ENCODE results near the gene LMX1B. TPM values are rescaled to one million over a fixed set of nuclear protein-coding genes. Genes with fewer than 3 reads are reported as not detected.

LMX1B gene
- total and polyA plus RNA-seq, 2 of the 4 experiments (the other 2 are of a cell fraction), result not detected

GRCh38 chr9:126614455-126615244 is 922 bp downstream of the LMX1B start:
- H4K20me1 ChIP-seq (ENCODE audit: insufficient read depth, low read length), result peaks cover 5% of the 10 kb centered on the region; the same call in 1 of the 2 replicates
- H2AK9ac ChIP-seq (replicated peaks; ENCODE audit: low read depth, low read length, poor library complexity), result no peak overlapping the region
- POLR2A ChIA-PET (ENCODE audit: unreplicated experiment), result no interaction called here
- no peak overlapping the region for H2BK120ac ChIP-seq (ENCODE audit: low read depth, low read length)
- CTCF ChIA-PET, result interaction anchor here (0.6 kb wide), 1 partner anchor 123 kb away, joined by 3 read pairs; no protein-coding TSS in a partner anchor
- no peak overlapping the region for H2AFZ ChIP-seq (replicated peaks; ENCODE audit: low read length, poor library complexity)
- no peaks in the 10 kb centered on the region for H3K9me1 ChIP-seq (ENCODE audit: insufficient read depth, low read length)
- H3K18ac ChIP-seq (ENCODE audit: low read depth, low read length), result no peak overlapping the region
- no peak overlapping the region for H3K4me2 ChIP-seq (ENCODE audit: low read depth, low read length)
- peaks cover 96% of the 10 kb centered on the region for H3K27me3 ChIP-seq (ENCODE audit: control insufficient read depth, insufficient read depth, low read length)
- H3K56ac ChIP-seq (ENCODE audit: extremely low read depth, insufficient read depth, low read length), result no peak overlapping the region
- no peaks in the 10 kb centered on the region for H3K79me1 ChIP-seq (ENCODE audit: low read depth in 1 of 2, low read length in 2 of 2)
- no peak overlapping the region for H3K23ac ChIP-seq (ENCODE audit: low read depth, low read length)
- ATAC-seq (ENCODE audit: low read depth) (no peak), DNase-seq (no peak)
- no peaks in the 10 kb centered on the region for H3K36me3 ChIP-seq (ENCODE audit: control insufficient read depth, insufficient read depth, low read length)
- in situ Hi-C loops (cut with MboI; ENCODE audit: low sequenced_read_pairs), result loop anchor here (5.0 kb wide), 1 partner anchor 168 kb away; no protein-coding TSS in a partner anchor
- no TSS peak for BruUV-seq (replicated peaks)
- H3K14ac ChIP-seq (replicated peaks; ENCODE audit: low read depth, low read length), result no peak overlapping the region
- WGBS, 2 experiments (ENCODE audit: extremely low coverage in 2 of 2, insufficient read length in 1 of 2), result 1% methylated on average over 34 of the region's 65 CpGs; no CpG with 5 or more reads in 1 of the 2 experiments
- H2BK5ac ChIP-seq (ENCODE audit: low read depth, low read length, poor library complexity, severe bottlenecking), result no peak overlapping the region
- no peak overlapping the region for H2AK5ac ChIP-seq (ENCODE audit: low read depth, low read length)
- no peak overlapping the region for H2BK15ac ChIP-seq (ENCODE audit: low read depth, low read length)
- H3K4ac ChIP-seq (ENCODE audit: low read depth, low read length), result no peak overlapping the region
- H3K4me3 ChIP-seq (ENCODE audit: insufficient read depth, low read depth, low read length), result no peak overlapping the region
- dilution Hi-C loops (cut with HindIII; ENCODE audit: low sequenced_read_pairs, unreplicated experiment), result no loop called here
- H3K27ac ChIP-seq (ENCODE audit: insufficient read depth, low read length), result no peak overlapping the region
- no peak overlapping the region for H4K5ac ChIP-seq (ENCODE audit: low read depth, low read length)
- no peaks in the 10 kb centered on the region; the same call in 1 of the 2 replicates for H3K9me3 ChIP-seq (ENCODE audit: control insufficient read depth, insufficient read depth, low read length)
- intact Hi-C loops (cut with micrococcal nuclease), result no loop called here
- no peak overlapping the region for H4K8ac ChIP-seq (ENCODE audit: low read depth in 2 of 2, low read length in 2 of 2)
- H3K9ac ChIP-seq (ENCODE audit: low read depth, low read length), result no peak overlapping the region
- no peaks in the 10 kb centered on the region for H3K4me1 ChIP-seq (ENCODE audit: control insufficient read depth, insufficient read depth, low read length)
- H2BK20ac ChIP-seq (ENCODE audit: low read depth, low read length), result no peak overlapping the region
- no peak overlapping the region for H4K91ac ChIP-seq (ENCODE audit: insufficient read depth, low read depth, low read length)
- TF ChIP-seq SMC3 (IDR thresholded peaks at IDR 0.05; ENCODE audit: low read depth, low read length), result no peak
- no peak for TF ChIP-seq RCOR1 (IDR thresholded peaks at IDR 0.05; ENCODE audit: insufficient replicate concordance, low read length)
- no peak for TF ChIP-seq MAFK (IDR thresholded peaks at IDR 0.05; ENCODE audit: low read depth, low read length)
- no peak for TF ChIP-seq BHLHE40 (IDR thresholded peaks at IDR 0.05; ENCODE audit: low read depth, low read length)
- TF ChIP-seq CEBPB (IDR thresholded peaks at IDR 0.05; ENCODE audit: low read depth, low read length), result no peak
- TF ChIP-seq MAZ (IDR thresholded peaks at IDR 0.05; ENCODE audit: borderline replicate concordance, low read depth, low read length), result no peak
- TF ChIP-seq RAD21 (IDR thresholded peaks at IDR 0.05; ENCODE audit: low read length), result no peak
- no peak for TF ChIP-seq POLR2A (IDR thresholded peaks at IDR 0.05; ENCODE audit: low read depth, low read length)
- TF ChIP-seq RFX5 (IDR thresholded peaks at IDR 0.05; ENCODE audit: low read depth, low read length), result no peak

Measured in IMR-90 (cell line).